ENCODE measurements around the gene SSBP3.

- TF ChIP-seq POLR2A (IDR thresholded peaks at IDR 0.05; ENCODE audit: low read depth, low read length), result no peak
- no peak for TF ChIP-seq POLR2AphosphoS5 (IDR thresholded peaks at IDR 0.05; ENCODE audit: low read depth, low read length)
- TF ChIP-seq SPI1 (IDR thresholded peaks at IDR 0.05; ENCODE audit: low read depth, low read length), result no peak
- no peak for TF ChIP-seq TAF1 (IDR thresholded peaks at IDR 0.05; ENCODE audit: low read depth, low read length)
- TF ChIP-seq POU2F2 (IDR thresholded peaks at IDR 0.05; ENCODE audit: low read depth, low read length), result no peak
- TF ChIP-seq PAX5 (IDR thresholded peaks at IDR 0.05; ENCODE audit: insufficient read depth, low read length, severe bottlenecking), result no peak
Observed at GRCh38 chr1:54436826-54437225, 30.6 kb upstream of the SSBP3 start.
